ENCODE measurements around the gene ZNF260.
"Not testable (repeated sequence)": the region's sequence is repeated elsewhere in the genome, so short reads cannot be mapped to it uniquely, and the experiment has no call there.

Gene ZNF260

DNA sequence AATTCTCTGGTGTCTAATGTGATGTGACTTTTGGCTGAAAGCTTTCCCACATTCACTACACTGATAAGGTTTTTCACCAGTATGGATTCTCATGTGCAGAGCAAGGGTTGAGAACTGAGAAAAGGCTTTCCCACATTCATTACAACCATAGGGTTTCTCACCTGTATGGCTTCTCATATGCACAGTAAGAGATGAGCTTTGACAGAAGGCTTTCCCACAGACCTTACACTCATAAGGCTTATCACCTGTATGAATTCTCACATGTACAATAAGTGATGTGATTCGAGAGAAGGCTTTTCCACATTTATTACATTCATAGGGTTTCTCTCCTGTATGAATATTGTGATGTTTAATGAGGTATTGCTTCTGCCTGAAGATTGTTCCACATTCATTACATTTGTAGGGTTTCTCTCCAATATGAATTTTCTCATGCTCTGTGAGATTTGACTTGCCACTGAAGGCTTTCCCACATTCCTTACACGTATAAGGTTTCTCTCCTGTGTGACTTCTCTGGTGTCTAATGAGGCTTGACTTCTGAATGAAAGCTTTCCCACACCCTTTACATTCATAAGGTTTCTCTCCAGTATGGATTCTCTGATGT is 14.0 kb downstream of the ZNF260 start:
- TF ChIP-seq, protein P1, sequence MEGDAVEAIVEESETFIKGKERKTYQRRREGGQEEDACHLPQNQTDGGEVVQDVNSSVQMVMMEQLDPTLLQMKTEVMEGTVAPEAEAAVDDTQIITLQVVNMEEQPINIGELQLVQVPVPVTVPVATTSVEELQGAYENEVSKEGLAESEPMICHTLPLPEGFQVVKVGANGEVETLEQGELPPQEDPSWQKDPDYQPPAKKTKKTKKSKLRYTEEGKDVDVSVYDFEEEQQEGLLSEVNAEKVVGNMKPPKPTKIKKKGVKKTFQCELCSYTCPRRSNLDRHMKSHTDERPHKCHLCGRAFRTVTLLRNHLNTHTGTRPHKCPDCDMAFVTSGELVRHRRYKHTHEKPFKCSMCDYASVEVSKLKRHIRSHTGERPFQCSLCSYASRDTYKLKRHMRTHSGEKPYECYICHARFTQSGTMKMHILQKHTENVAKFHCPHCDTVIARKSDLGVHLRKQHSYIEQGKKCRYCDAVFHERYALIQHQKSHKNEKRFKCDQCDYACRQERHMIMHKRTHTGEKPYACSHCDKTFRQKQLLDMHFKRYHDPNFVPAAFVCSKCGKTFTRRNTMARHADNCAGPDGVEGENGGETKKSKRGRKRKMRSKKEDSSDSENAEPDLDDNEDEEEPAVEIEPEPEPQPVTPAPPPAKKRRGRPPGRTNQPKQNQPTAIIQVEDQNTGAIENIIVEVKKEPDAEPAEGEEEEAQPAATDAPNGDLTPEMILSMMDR (IDR thresholded peaks at IDR 0.05; ENCODE audit: insufficient read depth, low read depth, low read length, missing control alignments): no peak
- no peak for DNase-seq (ENCODE audit: low read depth)
- H3K4me3 ChIP-seq (ENCODE audit: low read length): no peak overlapping the region

DNA sequence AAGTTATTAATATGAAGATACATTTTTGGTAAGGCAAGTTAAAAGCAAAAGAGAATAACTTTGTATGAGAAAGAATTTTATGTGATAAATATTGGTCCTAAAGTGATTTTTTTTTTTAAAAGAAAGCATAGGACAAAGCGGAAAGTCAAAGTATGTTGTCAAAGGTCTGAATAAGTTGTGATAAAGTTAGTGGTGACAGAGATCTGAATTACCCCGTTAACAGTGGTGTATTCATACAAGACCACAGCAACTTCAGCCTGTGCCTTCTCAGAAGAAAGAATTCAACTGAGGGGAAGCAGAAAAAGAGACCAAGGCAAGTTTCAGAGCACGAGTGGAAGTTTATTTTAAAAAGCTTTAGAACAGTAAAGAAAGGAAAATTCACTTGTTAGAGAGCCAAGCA is 19.7 kb downstream of the ZNF260 start:
- H3K4me3 ChIP-seq (ENCODE audit: low read length): no peak overlapping the region
- no peak for DNase-seq (ENCODE audit: low read depth)
- TF ChIP-seq, protein P1 (IDR thresholded peaks at IDR 0.05; ENCODE audit: insufficient read depth, low read depth, low read length, missing control alignments): no peak

DNA sequence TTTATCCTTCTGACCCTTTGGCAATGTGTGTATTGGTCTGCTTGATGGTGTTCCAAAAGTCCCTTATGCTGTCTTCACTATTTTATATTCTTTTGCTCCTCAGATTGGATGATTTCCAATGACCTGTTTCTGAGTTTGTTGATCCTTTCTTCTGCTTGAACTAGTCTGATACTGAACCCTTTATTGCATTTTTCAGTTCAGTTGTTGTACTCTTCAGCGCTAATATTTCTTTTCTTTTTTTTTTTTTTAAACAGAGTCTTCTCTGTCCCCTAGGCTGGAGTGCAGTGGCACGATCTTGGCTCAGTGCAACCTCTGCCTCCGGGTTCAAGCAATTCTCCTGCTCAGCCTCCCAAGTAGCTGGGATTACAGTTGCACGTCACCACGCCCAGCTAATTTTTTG is 26.1 kb downstream of the ZNF260 start:
- no peak for DNase-seq (ENCODE audit: low read depth)
- TF ChIP-seq, protein P1 (IDR thresholded peaks at IDR 0.05; ENCODE audit: insufficient read depth, low read depth, low read length, missing control alignments): no peak
- no peak overlapping the region for H3K4me3 ChIP-seq (ENCODE audit: low read length)

DNA sequence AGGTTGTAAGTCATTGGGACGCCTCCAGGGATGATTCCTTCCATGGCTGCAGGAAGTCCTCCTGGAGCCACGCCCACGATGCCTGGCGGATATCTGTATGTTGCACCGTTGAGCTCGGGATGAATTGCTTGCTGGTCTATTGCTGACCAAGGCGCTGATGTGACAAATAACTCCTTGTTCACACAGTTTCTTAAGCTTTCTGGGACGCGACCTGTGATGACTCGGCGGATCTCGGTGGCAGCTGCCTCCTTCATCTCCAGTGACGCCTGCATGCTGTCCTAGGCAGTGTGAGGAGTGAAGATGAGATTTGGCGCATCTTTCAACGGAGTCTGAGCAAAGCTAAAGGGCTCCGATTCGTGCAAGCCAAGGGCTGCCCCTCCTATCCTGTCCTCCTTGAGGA is 31.1 kb downstream of the ZNF260 start:
- DNase-seq (ENCODE audit: low read depth): no peak
- TF ChIP-seq, protein P1 (IDR thresholded peaks at IDR 0.05; ENCODE audit: insufficient read depth, low read depth, low read length, missing control alignments): no peak
- H3K4me3 ChIP-seq (ENCODE audit: low read length): no peak overlapping the region

DNA sequence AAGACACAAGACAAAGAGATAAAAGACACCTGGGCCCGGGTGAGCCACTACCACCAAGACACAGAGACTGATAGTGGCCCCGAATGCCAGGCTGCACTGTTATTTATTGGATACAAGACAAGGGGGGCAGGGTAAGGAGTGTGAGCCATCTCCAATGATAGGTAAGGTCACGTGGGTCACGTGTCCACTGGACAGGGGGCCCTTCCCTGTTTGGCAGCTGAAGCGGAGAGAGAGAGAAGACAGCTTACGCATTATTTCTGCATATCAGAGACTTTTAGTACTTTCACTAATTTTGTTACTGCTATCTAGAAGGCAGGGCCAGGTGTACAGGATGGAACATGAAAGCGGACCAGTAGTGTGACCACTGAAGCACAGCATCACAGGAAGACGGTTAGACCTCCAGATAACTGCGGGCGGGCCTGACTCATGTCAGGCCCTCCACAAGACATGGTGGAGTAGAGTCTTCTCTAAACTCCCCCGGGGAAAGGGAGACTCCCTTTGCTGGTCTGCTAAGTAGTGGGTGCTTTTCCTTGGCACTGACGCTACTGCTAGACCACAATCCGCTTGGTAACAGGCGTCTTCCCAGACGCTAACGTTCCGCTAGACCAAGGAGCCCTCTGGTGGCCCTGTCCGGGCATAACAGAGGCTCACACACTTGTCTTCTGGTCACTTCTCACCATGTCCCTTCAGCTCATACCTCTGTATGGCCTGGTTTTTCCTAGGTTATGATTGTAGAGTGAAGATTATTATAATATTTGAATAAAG is 35.2 kb downstream of the ZNF260 start:
- TF ChIP-seq, protein P1 (IDR thresholded peaks at IDR 0.05; ENCODE audit: insufficient read depth, low read depth, low read length, missing control alignments): peak; percentile 70
- not testable (repeated sequence) for H3K4me3 ChIP-seq (ENCODE audit: low read length)
- peak; percentile 63 for DNase-seq (ENCODE audit: low read depth)

DNA sequence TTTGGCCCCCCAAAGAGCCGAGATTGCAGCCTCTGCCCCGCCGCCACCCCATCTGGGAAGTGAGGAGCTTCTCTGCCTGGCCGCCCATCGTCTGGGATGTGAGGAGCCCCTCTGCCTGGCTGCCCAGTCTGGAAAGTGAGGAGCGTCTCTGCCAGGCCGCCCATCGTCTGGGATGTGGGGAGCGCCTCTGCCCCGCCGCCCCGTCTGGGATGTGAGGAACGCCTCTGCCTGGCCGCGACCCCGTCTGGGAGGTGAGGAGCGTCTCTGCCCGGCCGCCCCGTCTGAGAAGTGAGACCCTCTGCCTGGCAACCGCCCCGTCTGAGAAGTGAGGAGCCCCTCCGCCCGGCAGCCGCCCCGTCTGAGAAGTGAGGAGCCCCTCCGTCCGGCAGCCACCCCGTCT is 37.2 kb downstream of the ZNF260 start:
- H3K4me3 ChIP-seq (ENCODE audit: low read length); DNase-seq (ENCODE audit: low read depth): not testable (repeated sequence)

DNA sequence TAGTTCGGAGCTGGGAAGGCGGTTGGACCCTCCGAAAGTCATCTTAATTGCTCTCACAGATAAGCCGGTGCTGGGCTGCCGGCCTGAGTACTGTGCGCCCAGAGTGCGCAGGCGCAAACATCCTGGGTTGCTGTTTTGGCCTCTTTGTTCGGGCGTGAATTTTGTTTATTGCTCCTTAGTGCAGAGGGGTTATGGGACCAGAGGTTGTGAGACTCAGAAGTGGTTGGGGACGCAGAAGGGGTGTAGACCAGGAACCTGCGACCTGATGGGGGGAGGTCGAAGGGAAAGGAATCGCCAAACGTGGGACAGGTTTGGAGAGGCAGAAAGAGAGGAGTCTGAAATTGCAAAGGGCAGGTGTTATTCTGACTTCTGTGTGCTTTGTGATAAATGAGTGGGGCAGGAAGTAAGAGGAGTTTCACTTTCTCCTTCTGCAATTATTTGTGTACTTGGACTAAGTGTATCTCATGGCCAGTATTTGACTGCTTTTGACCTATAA is 38.1 kb downstream of the ZNF260 start:
- TF ChIP-seq, protein P1 (IDR thresholded peaks at IDR 0.05; ENCODE audit: insufficient read depth, low read depth, low read length, missing control alignments): no peak
- DNase-seq (ENCODE audit: low read depth): peak; percentile 91

More for the DNA sequence above, 38.1 kb downstream of the ZNF260 start:
- peak overlapping the region; percentile 95 for H3K4me3 ChIP-seq (ENCODE audit: low read length)
